OCI-LY3 (cell line): ENCODE measurements around the gene CARS1.

Source experiments
- H2AFZ ChIP-seq: fragments of 200-600, 300-600 bp; shearing (Covaris generic); 2 replicates; pipeline ENCODE4 v1.6.0; 2014; ENCODE audit warnings: antibody characterized with exemption, low read depth, low read length
- H3K27ac ChIP-seq: fragments of 200-600, 300-600 bp; sonication (generic); 2 replicates; pipeline ENCODE4 v1.5.1; 2014; ENCODE audit warnings: mild to moderate bottlenecking, low read length, moderate library complexity, mixed read lengths
- H3K27me3 ChIP-seq: fragments of 200-600, 300-600 bp; sonication (generic); 2 replicates; pipeline ENCODE4 v1.6.1; 2014; ENCODE audit warnings: low read depth, low read length, mixed read lengths
- H3K36me3 ChIP-seq: fragments of 200-600, 300-600 bp; sonication (generic); replicated peaks from 2 replicates; pipeline ENCODE3; 2014; ENCODE audit warnings: low read depth, low read length, mixed read lengths
- H3K4me1 ChIP-seq: fragments of 300-600, 200-600 bp; sonication (generic); 2 replicates; pipeline ENCODE4 v1.6.1; 2014; ENCODE audit warnings: low read length, mixed read lengths
- H3K4me2 ChIP-seq: fragments of 200-600, 300-600 bp; sonication (generic); 2 replicates; pipeline ENCODE4 v1.6.1; 2014; ENCODE audit warnings: low read length, mixed read lengths
- H3K4me3 ChIP-seq: fragments of 300-600, 200-600 bp; sonication (generic); 2 replicates; pipeline ENCODE4 v1.5.1; 2014; ENCODE audit warnings: antibody characterized with exemption, mild to moderate bottlenecking, low read length, moderate library complexity
- H3K79me2 ChIP-seq: fragments of 300-600, 200-600 bp; shearing (Covaris generic); 2 replicates; pipeline ENCODE4 v1.6.1; 2014; ENCODE audit warnings: mild to moderate bottlenecking, low read length, mixed read lengths
- H3K9ac ChIP-seq: fragments of 300-600, 200-600 bp; shearing (Covaris generic); 2 replicates; pipeline ENCODE4 v1.6.0; 2014; ENCODE audit warnings: mild to moderate bottlenecking, low read length, moderate library complexity
- H3K9me3 ChIP-seq: fragments of 200-600, 300-600 bp; shearing (Covaris generic); 2 replicates; pipeline ENCODE4 v1.6.1; 2014; ENCODE audit warnings: low read length, mixed read lengths; ENCODE audit not compliant: insufficient read depth
- H4K20me1 ChIP-seq: fragments of 200-600, 300-600 bp; sonication (generic); 2 replicates; pipeline ENCODE4 v1.6.1; 2016; ENCODE audit warnings: low read length, mixed read lengths; ENCODE audit not compliant: insufficient read depth
- CTCF ChIP-seq: fragments of 200-600, 300-600 bp; sonication (generic); IDR thresholded peaks from 2 replicates; pipeline ENCODE4 v1.5.1; 2014; ENCODE audit warnings: antibody characterized with exemption, low read length, low read depth
- EZH2phosphoT487 ChIP-seq: fragments of 200-600 bp; shearing (Covaris generic); IDR thresholded peaks from 2 replicates; pipeline ENCODE4 v1.6.1; 2018; ENCODE audit warnings: antibody characterized with exemption, mixed run types, low read depth

CARS1 gene

GRCh38 chr11:3040881-3041280, 16.3 kb downstream of the CARS1 start:
- Histone ChIP-seq H3K9ac (no peak overlapping the region), H3K9me3 (no peaks in the 10 kb centered on the region), H3K27me3 (no peaks in the 10 kb centered on the region), H3K4me2 (no peak overlapping the region), H3K27ac (no peak overlapping the region), H3K4me3 (no peak overlapping the region), H3K36me3 (peaks cover 53% of the 10 kb centered on the region), H4K20me1 (peaks cover 23% of the 10 kb centered on the region), H2AFZ (no peak overlapping the region), H3K79me2 (peaks cover 32% of the 10 kb centered on the region), H3K4me1 (peaks cover 8% of the 10 kb centered on the region)
- no peak for TF ChIP-seq CTCF
- TF ChIP-seq EZH2phosphoT487, result no peak

GRCh38 chr11:3037945-3038271, 19.3 kb downstream of the CARS1 start:
- no peak overlapping the region for H3K4me2 ChIP-seq
- peaks cover 54% of the 10 kb centered on the region for H3K36me3 ChIP-seq

GRCh38 chr11:3037040-3037944, 19.9 kb downstream of the CARS1 start:
- no peaks in the 10 kb centered on the region for H3K27me3 ChIP-seq
- H3K27ac ChIP-seq, result no peak overlapping the region
- H3K9me3 ChIP-seq, result no peaks in the 10 kb centered on the region
- H2AFZ ChIP-seq, result no peak overlapping the region
- H3K36me3 ChIP-seq, result peaks cover 60% of the 10 kb centered on the region
- no peaks in the 10 kb centered on the region for H3K79me2 ChIP-seq
- H3K4me2 ChIP-seq, result no peak overlapping the region
- H3K4me1 ChIP-seq, result peaks cover 8% of the 10 kb centered on the region
- H4K20me1 ChIP-seq, result 0 out of 2 replicates have a peak, but pooled peaks cover 3% of the 10 kb centered on the region
- no peak overlapping the region for H3K4me3 ChIP-seq
- TF ChIP-seq EZH2phosphoT487, result no peak
- peak; percentile 77 for TF ChIP-seq CTCF
- H3K9ac ChIP-seq, result no peak overlapping the region

More at GRCh38 chr11:3037945-3038271, 19.3 kb downstream of the CARS1 start:
- Histone ChIP-seq H3K9ac (no peak overlapping the region), H3K9me3 (no peaks in the 10 kb centered on the region), H2AFZ (no peak overlapping the region), H4K20me1 (peaks cover 8% of the 10 kb centered on the region; the same call in 1 of the 2 replicates), H3K4me3 (no peak overlapping the region), H3K79me2 (peaks cover 4% of the 10 kb centered on the region; the same call in 1 of the 2 replicates), H3K4me1 (peaks cover 8% of the 10 kb centered on the region), H3K27ac (no peak overlapping the region), H3K27me3 (no peaks in the 10 kb centered on the region)
- TF ChIP-seq EZH2phosphoT487 (no peak), CTCF (no peak)

GRCh38 chr11:3036419-3036818, 20.8 kb downstream of the CARS1 start:
- no peaks in the 10 kb centered on the region for H3K9me3 ChIP-seq
- no peaks in the 10 kb centered on the region for H3K79me2 ChIP-seq
- no peak overlapping the region for H3K4me3 ChIP-seq
- H3K27ac ChIP-seq, result no peak overlapping the region
- no peak overlapping the region for H3K4me2 ChIP-seq
- H3K36me3 ChIP-seq, result peaks cover 61% of the 10 kb centered on the region
- no peak overlapping the region for H3K9ac ChIP-seq
- no peaks in the 10 kb centered on the region for H3K27me3 ChIP-seq
- peaks cover 8% of the 10 kb centered on the region for H3K4me1 ChIP-seq
- H2AFZ ChIP-seq, result no peak overlapping the region
- no peak for TF ChIP-seq CTCF
- TF ChIP-seq EZH2phosphoT487, result no peak
- H4K20me1 ChIP-seq, result no peaks in the 10 kb centered on the region
